MM.1S (cell line): ENCODE measurements around the gene WSB1.
A peak's percentile ranks its signal among the peaks of the same experiment; 100 is the strongest.

Experiments used
- DNase-seq: peaks from one replicate; pipeline ENCODE4 v3.0.0-alpha.2; 2015
- H2AFZ ChIP-seq: fragments of 300-600 bp; sonication (generic); 2 replicates; pipeline ENCODE4 v1.6.0; 2016; ENCODE audit warnings: antibody characterized with exemption, low read length
- H3F3A ChIP-seq: fragments of 300-600 bp; sonication (generic); 2 replicates; pipeline ENCODE4 v1.6.1; 2016; ENCODE audit warnings: mild to moderate bottlenecking, antibody characterized with exemption, low read length, moderate library complexity, mixed read lengths; ENCODE audit not compliant: insufficient read depth
- H3K27ac ChIP-seq: fragments of 300-600 bp; sonication (generic); 2 replicates; pipeline ENCODE4 v1.5.1; 2016; ENCODE audit warnings: mild to moderate bottlenecking, low read length
- H3K27me3 ChIP-seq: fragments of 300-600 bp; sonication (generic); replicated peaks from 2 replicates; pipeline ENCODE4 v1.6.0; 2016; ENCODE audit warnings: low read length; ENCODE audit not compliant: insufficient read depth
- H3K36me3 ChIP-seq: fragments of 300-600 bp; sonication (generic); replicated peaks from 2 replicates; pipeline ENCODE4 v1.6.1; 2016; ENCODE audit warnings: mild to moderate bottlenecking, low read length, mixed read lengths; ENCODE audit not compliant: insufficient read depth
- H3K4me1 ChIP-seq: fragments of 300-600 bp; sonication (generic); 2 replicates; pipeline ENCODE4 v1.6.1; 2016; ENCODE audit warnings: low read length, mixed read lengths
- H3K4me2 ChIP-seq: fragments of 300-600 bp; sonication (generic); 2 replicates; pipeline ENCODE4 v1.6.0; 2016; ENCODE audit warnings: low read depth, low read length
- H3K4me3 ChIP-seq: fragments of 300-600 bp; sonication (generic); 2 replicates; pipeline ENCODE4 v1.5.1; 2016; ENCODE audit warnings: low read length, mixed read lengths
- H3K79me2 ChIP-seq: fragments of 300-600 bp; sonication (generic); 2 replicates; pipeline ENCODE4 v1.6.1; 2016; ENCODE audit warnings: mixed run types, low read length, mixed read lengths
- H3K9ac ChIP-seq: fragments of 300-600 bp; sonication (generic); 2 replicates; pipeline ENCODE4 v1.6.1; 2016; ENCODE audit warnings: low read length, mixed read lengths
- H3K9me2 ChIP-seq: fragments of 300-600 bp; sonication (generic); replicated peaks from 2 replicates; pipeline ENCODE4 v1.6.1; 2016; ENCODE audit warnings: mild to moderate bottlenecking, low read length, mixed read lengths; ENCODE audit not compliant: insufficient read depth
- H3K9me3 ChIP-seq: fragments of 300-600 bp; sonication (generic); replicated peaks from 2 replicates; pipeline ENCODE4 v1.6.1; 2016; ENCODE audit warnings: mild to moderate bottlenecking, low read length, mixed read lengths; ENCODE audit not compliant: insufficient read depth
- H4K20me1 ChIP-seq: fragments of 300-600 bp; sonication (generic); 2 replicates; pipeline ENCODE4 v1.6.1; 2016; ENCODE audit warnings: mild to moderate bottlenecking, low read length, moderate library complexity, mixed read lengths; ENCODE audit not compliant: insufficient read depth
- CTCF ChIP-seq: fragments of 300-600 bp; sonication (generic); IDR thresholded peaks from 2 replicates; pipeline ENCODE4 v1.5.1; 2016; ENCODE audit warnings: antibody characterized with exemption, low read length, mixed read lengths
- EZH2 ChIP-seq: fragments of 300-600 bp; sonication (generic); optimal IDR thresholded peaks from 2 replicates; pipeline ENCODE3; 2017; ENCODE audit warnings: low read depth, mild to moderate bottlenecking, antibody characterized with exemption, low read length, mixed read lengths
- EZH2phosphoT487 ChIP-seq: fragments of 300-600 bp; sonication (generic); IDR thresholded peaks from 2 replicates; pipeline ENCODE4 v1.6.1; 2018; ENCODE audit warnings: antibody characterized with exemption, low read length

WSB1 gene

DNA sequence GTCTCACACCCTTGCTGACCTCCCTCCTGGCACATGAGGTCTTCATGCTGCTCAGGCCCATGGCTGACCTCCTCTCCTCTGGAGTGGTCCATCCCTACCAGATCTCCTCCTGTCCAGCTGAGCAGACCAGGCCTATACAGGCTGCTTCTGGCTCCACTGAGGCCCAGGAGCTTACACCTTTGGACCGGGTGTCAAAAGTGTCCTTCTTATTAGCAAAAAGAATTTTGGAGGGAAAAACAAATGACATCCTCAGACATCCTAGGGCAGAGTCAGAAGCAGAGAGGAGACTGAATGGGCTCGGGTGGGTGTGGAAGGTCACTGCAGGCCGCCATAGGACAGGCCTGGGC lies 38.1 kb downstream of the WSB1 start:
- Histone ChIP-seq H3K27ac (peak overlapping the region; percentile 70; the same call in 1 of the 2 replicates), H3K27me3 (no peaks in the 10 kb centered on the region), H3K4me3 (no peak overlapping the region), H3K9me2 (no peaks in the 10 kb centered on the region), H4K20me1 (no peaks in the 10 kb centered on the region), H3F3A (peaks cover 8% of the 10 kb centered on the region; the same call in 1 of the 2 replicates), H2AFZ (peak overlapping the region; percentile 79), H3K9me3 (no peaks in the 10 kb centered on the region), H3K4me1 (peaks cover 12% of the 10 kb centered on the region), H3K9ac (peak overlapping the region; percentile 67; the same call in 1 of the 2 replicates), H3K79me2 (no peaks in the 10 kb centered on the region), H3K4me2 (peak overlapping the region; percentile 76), H3K36me3 (no peaks in the 10 kb centered on the region)
- no peak for DNase-seq
- TF ChIP-seq EZH2phosphoT487 (no peak), CTCF (no peak), EZH2 (no peak)

GRCh38 chr17:27332485-27333409 lies 38.8 kb downstream of the WSB1 start:
- Histone ChIP-seq H3K27me3 (no peaks in the 10 kb centered on the region), H3F3A (peaks cover 8% of the 10 kb centered on the region; the same call in 1 of the 2 replicates), H3K9ac (peak overlapping the region; percentile 67), H3K4me2 (peak overlapping the region; percentile 76), H3K4me1 (peaks cover 16% of the 10 kb centered on the region), H3K79me2 (no peaks in the 10 kb centered on the region), H4K20me1 (no peaks in the 10 kb centered on the region), H3K36me3 (no peaks in the 10 kb centered on the region), H3K9me3 (no peaks in the 10 kb centered on the region), H3K4me3 (peak overlapping the region; percentile 61), H3K9me2 (no peaks in the 10 kb centered on the region), H3K27ac (peak overlapping the region; percentile 70), H2AFZ (peak overlapping the region; percentile 79)
- TF ChIP-seq EZH2phosphoT487, result no peak
- no peak for TF ChIP-seq EZH2
- TF ChIP-seq CTCF, result peak; percentile 73
- peak; percentile 92 for DNase-seq

DNA sequence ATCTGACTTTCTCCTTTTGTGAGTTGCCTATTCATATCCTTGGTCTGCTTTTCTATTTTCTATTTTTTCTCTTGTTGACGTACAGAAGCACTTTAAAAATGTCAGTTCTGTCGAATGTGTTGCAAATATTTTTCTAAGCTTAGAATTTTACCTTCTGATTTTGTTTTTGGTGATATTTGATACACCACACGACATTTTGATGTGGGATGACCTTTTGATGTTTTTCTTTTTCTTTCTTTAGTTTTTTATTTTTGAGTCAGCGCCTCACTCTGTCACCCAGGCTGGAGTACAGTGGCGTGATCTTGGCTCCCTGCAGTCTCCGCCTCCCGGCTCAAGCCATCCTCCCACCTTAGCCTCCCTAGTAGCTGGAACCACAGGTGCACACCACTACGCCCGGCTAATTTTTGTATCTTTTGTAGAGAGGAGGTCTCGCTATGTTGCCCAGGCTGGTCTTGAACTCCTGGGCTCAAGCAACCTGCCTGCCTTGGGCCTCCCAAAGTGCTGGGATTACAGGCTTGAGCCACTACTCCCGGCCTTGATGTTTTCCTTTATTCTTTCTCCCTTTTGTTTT lies 39.6 kb downstream of the WSB1 start:
- no peaks in the 10 kb centered on the region for H3K36me3 ChIP-seq
- no peaks in the 10 kb centered on the region for H3K9me3 ChIP-seq
- peak overlapping the region; percentile 70 for H3K27ac ChIP-seq
- peaks cover 23% of the 10 kb centered on the region for H3K4me1 ChIP-seq
- no peaks in the 10 kb centered on the region for H3K27me3 ChIP-seq
- no peaks in the 10 kb centered on the region for H4K20me1 ChIP-seq
- peak overlapping the region; percentile 76 for H3K4me2 ChIP-seq
- no peaks in the 10 kb centered on the region for H3K79me2 ChIP-seq
- no peak for TF ChIP-seq EZH2
- TF ChIP-seq CTCF, result no peak
- no peak for TF ChIP-seq EZH2phosphoT487
- no peaks in the 10 kb centered on the region for H3K9me2 ChIP-seq
- no peak for DNase-seq
- H2AFZ ChIP-seq, result peak overlapping the region; percentile 79
- peak overlapping the region; percentile 67 for H3K9ac ChIP-seq
- peaks cover 12% of the 10 kb centered on the region; the same call in 1 of the 2 replicates for H3F3A ChIP-seq
- H3K4me3 ChIP-seq, result peak overlapping the region; percentile 61
